Heart left ventricle (tissue), 16 donors: ENCODE data around the gene LGALS1. TPM values are rescaled to one million over a fixed set of nuclear protein-coding genes. Genes with fewer than 3 reads are reported as not detected.

Experiments
- ATAC-seq, 4 donors: fragments of 200-7000 bp; cut with Tn5 transposase; one replicate each; pipeline ENCODE4 v1.9.1; 2020 to 2022; ENCODE audit warnings: moderate library complexity in 4 of 4, mild to moderate bottlenecking in 3 of 4, moderate number of reproducible peaks in 1 of 4
- DNase-seq, 5 donors: peaks; one replicate each; pipeline ENCODE4 v3.0.0-alpha.2; 2020
- H3K27ac ChIP-seq, 12 donors: fragments of 200-600 bp; sonication (generic) in 4 of 12; one replicate each; pipeline versions ENCODE4 v1.5.0 to v1.8.0; 2016 to 2022; ENCODE audit warnings: mild to moderate bottlenecking in 2 of 12
- H3K27me3 ChIP-seq, 9 donors: fragments of 200-600 bp; sonication (generic) in 2 of 9; one replicate each; pipeline versions ENCODE4 v1.5.1 to v1.8.0; 2016 to 2022; ENCODE audit warnings: mild to moderate bottlenecking in 3 of 9
- H3K36me3 ChIP-seq, 9 donors: fragments of 200-600 bp; sonication (generic) in 2 of 9; one replicate each; pipeline versions ENCODE4 v1.5.0 to v1.8.0; 2018 to 2022; ENCODE audit warnings: mild to moderate bottlenecking in 2 of 9
- H3K4me1 ChIP-seq, 12 donors: fragments of 200-600 bp; sonication (generic) in 4 of 12; one replicate each; pipeline versions ENCODE4 v1.5.0 to v1.8.0; 2016 to 2022; ENCODE audit warnings: mild to moderate bottlenecking in 3 of 12
- H3K4me3 ChIP-seq, 12 donors: fragments of 200-600 bp; sonication (generic) in 4 of 12; one replicate each; pipeline versions ENCODE4 v1.5.0 to v1.8.0; 2017 to 2022; ENCODE audit warnings: mild to moderate bottlenecking in 9 of 12, moderate library complexity in 4 of 12
- H3K9me3 ChIP-seq, 12 donors: fragments of 200-600 bp; sonication (generic) in 4 of 12; one replicate each; pipeline versions ENCODE4 v1.5.0 to v1.8.0; 2016 to 2022; ENCODE audit warnings: mild to moderate bottlenecking in 1 of 12
- CTCF ChIP-seq, 12 donors: fragments of 200-600 bp; sonication (generic) in 4 of 12; IDR thresholded peaks; one replicate each; pipeline versions ENCODE4 v1.5.0 to v1.8.0; 2018 to 2022; ENCODE audit warnings: antibody characterized with exemption in 12 of 12, mild to moderate bottlenecking in 5 of 12
- POLR2A ChIP-seq, 2 donors: fragments of 450-650 bp; IDR thresholded peaks; one replicate each; pipeline ENCODE4 v1.6.1; 2017; ENCODE audit warnings: antibody characterized with exemption in 2 of 2, mild to moderate bottlenecking in 2 of 2, moderate library complexity in 2 of 2
- WGBS, 4 donors: extraction: QIAGEN DNeasy Blood & Tissue Kit in 2 of 4; methylation state at CpG; one replicate each; pipeline versions ENCODE4 v1.1.5 to v1.1.7; 2013 to 2018; 5-methylcytosine and 5-hydroxymethylcytosine counted together
- intact Hi-C, 10 donors: fragments of 100-400 bp; cut with DNase I; formaldehyde crosslinking; loops; one replicate each; pipeline versions ENCODE4 v1.11.1 to v1.14.2; 2022
- polyA plus RNA-seq, 2 donors: library from polyadenylated mRNA; stranded (reverse); fragments of 200-250 nt; gene quantifications; one replicate each; pipeline ENCODE4 v1.2.3, GENCODE V29; 2013
- total RNA-seq, 9 donors: library from RNA; depleted of rRNA in 2 of 9; stranded (reverse); fragments of >200 nt in 2 of 9; fragmentation: NEBNext Ultra II Directional in 3 of 9; extraction: Animal tissue kit (Norgen Biotek cat#: 25700) in 3 of 9; gene quantifications; one replicate each; pipeline versions ENCODE4 v1.1.0 to v1.2.4, GENCODE V29; 2016 to 2023
- donor health status: ischemic (EF 13 %, LVEDD 7.1; RV severe dilation, severe dysfunction).
- donor health status: healthy with polysubstance abuse.
- donor health status: DM: no; HTN: yes; CAD: no.
- donor health status: DM: no; HTN: no; CAD: no.
- donor health status: ischemic (EF 25% LVEDD 6.9; RV normal size, moderate dysfunction).
- donor health status: ischemic (EF 25% LVEDD 5.7; RV mildly dilated, moderate dysfunction).
- donor health status: healthy.
- donor health status: DM: yes; HTN: yes; CAD: no.
- donor health status: ischemic (EF 35%, LVEDD 5.7; RV mildly dilated, moderate dysfunction).
- donor health status: nonischemic (EF 11% LVEDD 7.7; RV severe dilation, severe dysfunction).
- donor health status: DM: yes; HTN: yes; CAD: no.
- donor health status: PGD.
- donor health status: ischemic (EF 29% LVEDD 5.4; RV normal size, mild dysfunction).
- donor health status: nonischemic (EF 23%, LVEDD 6.1; RV moderate dilation, normal function).

LGALS1 gene
- total and polyA plus RNA-seq, 11 donors, result 722 to 2,204 (median 951) TPM

DNA sequence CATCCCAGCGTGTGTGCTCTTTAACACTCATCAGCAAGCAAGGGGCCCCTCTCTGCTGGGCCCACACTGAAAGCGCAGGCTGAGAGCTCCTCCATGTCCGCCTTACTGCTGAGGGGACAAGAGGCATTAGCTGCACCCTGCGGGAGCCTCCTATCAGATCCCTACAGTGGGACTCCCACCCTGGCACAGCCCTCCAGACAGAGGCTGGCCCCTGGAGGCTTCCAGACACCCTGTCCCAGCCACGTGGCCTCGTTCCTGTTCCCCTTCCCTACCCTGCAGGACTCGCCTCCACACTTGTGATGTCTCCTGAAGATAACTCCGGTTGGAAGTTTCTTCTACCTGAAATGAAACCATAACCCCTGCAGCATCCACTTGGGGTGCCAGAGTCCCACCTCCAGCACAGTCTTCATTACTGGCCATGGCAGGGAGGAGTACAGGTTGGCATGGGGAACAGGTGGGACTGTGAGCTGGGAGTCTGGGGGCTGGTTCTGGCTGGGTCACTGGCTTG lies 41.0 kb upstream of the LGALS1 start:
- peaks cover 0 to 25% (median 9%) of the 10 kb centered on the region in 9 donors for H3K36me3 ChIP-seq
- H3K4me1 ChIP-seq, result peaks cover 2 to 87% (median 34%) of the 10 kb centered on the region in 12 donors
- no peak for DNase-seq
- H3K9me3 ChIP-seq, result no peaks in the 10 kb centered on the region
- H3K27me3 ChIP-seq, result peaks cover 0 to under 1% (median 0%) of the 10 kb centered on the region in 9 donors
- peak overlapping the region in 9 of 12 donors; percentile 1 to 36 (median 22) for H3K4me3 ChIP-seq
- TF ChIP-seq POLR2A (IDR thresholded peaks at IDR 0.05), result no peak
- TF ChIP-seq CTCF (IDR thresholded peaks at IDR 0.05), result no peak
- 18 to 37% (median 23%) methylated on average over 8 of the region's 8 CpGs for WGBS, 4 donors
- intact Hi-C loops, result no loop called here
- ATAC-seq, result peak in 3 of 4 donors; percentile 1 to 18 (median 11)
- peak overlapping the region; percentile 65 to 98 (median 84) for H3K27ac ChIP-seq

DNA sequence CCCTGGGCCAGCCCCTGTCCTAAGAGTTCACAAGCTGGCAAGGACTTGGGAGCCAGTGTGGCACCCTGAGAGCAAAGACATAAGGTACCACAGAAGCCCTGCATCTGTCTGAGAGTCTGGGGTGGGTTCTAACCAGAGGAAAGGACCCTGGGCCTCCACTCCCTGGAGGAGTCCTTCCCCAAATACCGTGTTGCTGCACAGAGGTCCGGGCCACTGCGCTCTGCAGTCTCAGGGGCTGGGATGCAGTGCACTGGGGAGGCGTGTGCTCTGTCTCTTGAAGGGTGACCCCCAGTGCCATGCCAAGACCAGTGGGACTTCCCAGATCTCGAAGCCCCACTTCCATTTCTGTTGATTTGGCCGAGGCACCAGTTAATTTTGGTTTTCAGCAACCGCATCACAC lies 40.3 kb upstream of the LGALS1 start:
- ATAC-seq (no peak), DNase-seq (no peak)
- peaks cover 0 to 8% (median 0%) of the 10 kb centered on the region in 9 donors for H3K27me3 ChIP-seq
- peaks cover 0 to 20% (median 3%) of the 10 kb centered on the region in 9 donors for H3K36me3 ChIP-seq
- H3K4me1 ChIP-seq, result peaks cover 2 to 91% (median 39%) of the 10 kb centered on the region in 12 donors
- H3K4me3 ChIP-seq, result no peak overlapping the region
- H3K27ac ChIP-seq, result peak overlapping the region in 8 of 12 donors; percentile 73 to 98 (median 84)
- intact Hi-C loops, result loop anchor here in 1 of 10 donors (5.0 kb wide), 1 partner anchor 107 kb away; no protein-coding TSS in a partner anchor
- 85 to 89% (median 87%) methylated on average over 6 to 7 of the region's 7 CpGs for WGBS, 4 donors
- H3K9me3 ChIP-seq, result no peaks in the 10 kb centered on the region
- TF ChIP-seq CTCF (IDR thresholded peaks at IDR 0.05) (no peak), POLR2A (IDR thresholded peaks at IDR 0.05) (no peak)

DNA sequence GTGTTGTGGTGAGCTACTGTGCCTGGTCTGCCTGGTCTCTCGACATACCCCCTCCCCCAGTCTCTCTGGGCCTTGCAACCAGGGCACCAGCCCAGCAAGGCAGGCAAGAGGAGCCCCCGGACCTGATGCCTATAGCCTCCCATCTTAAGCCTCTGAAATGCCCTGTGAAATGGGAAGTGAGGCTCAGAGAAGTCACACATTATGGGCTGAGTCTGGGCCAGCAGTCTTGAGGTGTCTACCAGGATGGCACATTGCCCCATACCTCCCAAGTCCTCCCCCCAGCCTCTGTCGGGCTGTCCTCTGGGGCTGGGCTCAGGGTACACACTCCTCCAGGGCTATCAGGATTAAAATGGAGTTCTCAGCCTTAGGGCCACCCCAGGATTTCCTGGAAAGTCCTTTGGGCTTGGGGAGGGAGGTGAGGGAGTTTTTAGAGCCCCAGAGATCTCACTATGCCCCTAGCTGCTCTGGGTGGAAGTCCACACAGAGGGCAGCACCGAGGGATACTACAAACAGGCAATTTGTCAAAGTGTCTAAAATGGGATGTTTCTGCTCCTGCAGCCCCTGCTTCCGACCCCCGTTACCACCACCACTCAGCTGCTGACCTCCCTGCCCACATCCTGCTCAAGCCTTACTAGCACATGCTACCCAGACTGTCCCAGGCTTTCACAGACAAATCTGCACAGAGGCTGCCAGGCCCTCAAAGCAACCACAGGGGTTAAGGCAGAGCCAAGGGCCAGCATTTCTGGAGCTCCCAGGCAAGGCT lies 39.1 kb upstream of the LGALS1 start:
- peaks cover 0 to 9% (median 0%) of the 10 kb centered on the region in 9 donors for H3K27me3 ChIP-seq
- peak overlapping the region in 2 of 12 donors; percentile 41 to 94 for H3K27ac ChIP-seq
- H3K36me3 ChIP-seq, result peaks cover 0 to 9% (median 0%) of the 10 kb centered on the region in 9 donors
- no peaks in the 10 kb centered on the region for H3K9me3 ChIP-seq
- H3K4me3 ChIP-seq, result no peak overlapping the region
- H3K4me1 ChIP-seq, result peaks cover 2 to 97% (median 39%) of the 10 kb centered on the region in 12 donors
- 73 to 82% (median 79%) methylated on average over 6 of the region's 6 CpGs for WGBS, 4 donors
- intact Hi-C loops, result loop anchor here in 1 of 10 donors (5.0 kb wide), 1 partner anchor 106 kb away; no protein-coding TSS in a partner anchor
- no peak for DNase-seq
- ATAC-seq, result no peak
- TF ChIP-seq POLR2A (IDR thresholded peaks at IDR 0.05) (no peak), CTCF (IDR thresholded peaks at IDR 0.05) (peak in 1 of 12 donors; percentile 5)

- 78 to 85% (median 82%) methylated on average over 3 of the region's 3 CpGs for WGBS, 4 donors
Measured at GRCh38 chr22:37636949-37637273, 38.5 kb upstream of the LGALS1 start.

More at GRCh38 chr22:37636949-37637273, 38.5 kb upstream of the LGALS1 start:
- Histone ChIP-seq H3K36me3 (peaks cover 0 to 9% (median 0%) of the 10 kb centered on the region in 9 donors), H3K4me1 (peaks cover 2 to 97% (median 38%) of the 10 kb centered on the region in 12 donors), H3K9me3 (no peaks in the 10 kb centered on the region), H3K27ac (peak overlapping the region in 1 of 12 donors; percentile 94), H3K27me3 (peaks cover 0 to 9% (median 0%) of the 10 kb centered on the region in 9 donors), H3K4me3 (no peak overlapping the region)
- no peak for ATAC-seq
- DNase-seq, result no peak
- intact Hi-C loops, result loop anchor here in 1 of 10 donors (5.0 kb wide), 1 partner anchor 105 kb away; no protein-coding TSS in a partner anchor
- TF ChIP-seq POLR2A (IDR thresholded peaks at IDR 0.05) (no peak), CTCF (IDR thresholded peaks at IDR 0.05) (no peak)
